Measurements from ENCODE around the gene ZBTB4. TPM values are rescaled to one million over a fixed set of nuclear protein-coding genes. Genes with fewer than 3 reads are reported as not detected.

Gene ZBTB4
- total and polyA plus RNA-seq, 9 of the 15 experiments (the other 6 are each of a cell fraction or from before 2014, with no cell fraction given), result 0.92 to 6.9 (median 3.3) TPM

- TF ChIP-seq, protein P1, sequence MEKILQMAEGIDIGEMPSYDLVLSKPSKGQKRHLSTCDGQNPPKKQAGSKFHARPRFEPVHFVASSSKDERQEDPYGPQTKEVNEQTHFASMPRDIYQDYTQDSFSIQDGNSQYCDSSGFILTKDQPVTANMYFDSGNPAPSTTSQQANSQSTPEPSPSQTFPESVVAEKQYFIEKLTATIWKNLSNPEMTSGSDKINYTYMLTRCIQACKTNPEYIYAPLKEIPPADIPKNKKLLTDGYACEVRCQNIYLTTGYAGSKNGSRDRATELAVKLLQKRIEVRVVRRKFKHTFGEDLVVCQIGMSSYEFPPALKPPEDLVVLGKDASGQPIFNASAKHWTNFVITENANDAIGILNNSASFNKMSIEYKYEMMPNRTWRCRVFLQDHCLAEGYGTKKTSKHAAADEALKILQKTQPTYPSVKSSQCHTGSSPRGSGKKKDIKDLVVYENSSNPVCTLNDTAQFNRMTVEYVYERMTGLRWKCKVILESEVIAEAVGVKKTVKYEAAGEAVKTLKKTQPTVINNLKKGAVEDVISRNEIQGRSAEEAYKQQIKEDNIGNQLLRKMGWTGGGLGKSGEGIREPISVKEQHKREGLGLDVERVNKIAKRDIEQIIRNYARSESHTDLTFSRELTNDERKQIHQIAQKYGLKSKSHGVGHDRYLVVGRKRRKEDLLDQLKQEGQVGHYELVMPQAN (IDR thresholded peaks at IDR 0.05; ENCODE audit: borderline replicate concordance), result no peak
- TF ChIP-seq MCM5 (IDR thresholded peaks at IDR 0.05; ENCODE audit: low read depth), result no peak
- no peak for TF ChIP-seq BCLAF1 (IDR thresholded peaks at IDR 0.05; ENCODE audit: borderline replicate concordance in 1 of 2, control insufficient read depth in 1 of 2, low read depth in 2 of 2, low read length in 1 of 2)
- no peak for TF ChIP-seq MAFG (tag; conservative IDR thresholded peaks at IDR 0.05)
- TF ChIP-seq CBX5 (IDR thresholded peaks at IDR 0.05; ENCODE audit: borderline replicate concordance, low read depth), result no peak
- TF ChIP-seq ZNF3 (CRISPR knock-in tag; IDR thresholded peaks at IDR 0.05), result no peak
- no peak for TF ChIP-seq KLF16 (IDR thresholded peaks at IDR 0.05)
- TF ChIP-seq, protein P2, sequence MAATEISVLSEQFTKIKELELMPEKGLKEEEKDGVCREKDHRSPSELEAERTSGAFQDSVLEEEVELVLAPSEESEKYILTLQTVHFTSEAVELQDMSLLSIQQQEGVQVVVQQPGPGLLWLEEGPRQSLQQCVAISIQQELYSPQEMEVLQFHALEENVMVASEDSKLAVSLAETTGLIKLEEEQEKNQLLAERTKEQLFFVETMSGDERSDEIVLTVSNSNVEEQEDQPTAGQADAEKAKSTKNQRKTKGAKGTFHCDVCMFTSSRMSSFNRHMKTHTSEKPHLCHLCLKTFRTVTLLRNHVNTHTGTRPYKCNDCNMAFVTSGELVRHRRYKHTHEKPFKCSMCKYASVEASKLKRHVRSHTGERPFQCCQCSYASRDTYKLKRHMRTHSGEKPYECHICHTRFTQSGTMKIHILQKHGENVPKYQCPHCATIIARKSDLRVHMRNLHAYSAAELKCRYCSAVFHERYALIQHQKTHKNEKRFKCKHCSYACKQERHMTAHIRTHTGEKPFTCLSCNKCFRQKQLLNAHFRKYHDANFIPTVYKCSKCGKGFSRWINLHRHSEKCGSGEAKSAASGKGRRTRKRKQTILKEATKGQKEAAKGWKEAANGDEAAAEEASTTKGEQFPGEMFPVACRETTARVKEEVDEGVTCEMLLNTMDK (IDR thresholded peaks at IDR 0.05; ENCODE audit: borderline replicate concordance, insufficient read depth, low read depth, low read length, poor library complexity, severe bottlenecking), result no peak
- TF ChIP-seq CLOCK (CRISPR knock-in tag; IDR thresholded peaks at IDR 0.05; ENCODE audit: borderline replicate concordance), result no peak
These were observed 68.0 kb downstream of the ZBTB4 start (continued) for GRCh38 chr17:7411427-7411750.
